CMK (cell line): Measurements from ENCODE around the gene SYNDIG1.

Experiments
- DNase-seq: peaks from one replicate; pipeline ENCODE4 v3.0.0-alpha.2; 2010; ENCODE audit warnings: low read depth

The SYNDIG1 gene

DNA sequence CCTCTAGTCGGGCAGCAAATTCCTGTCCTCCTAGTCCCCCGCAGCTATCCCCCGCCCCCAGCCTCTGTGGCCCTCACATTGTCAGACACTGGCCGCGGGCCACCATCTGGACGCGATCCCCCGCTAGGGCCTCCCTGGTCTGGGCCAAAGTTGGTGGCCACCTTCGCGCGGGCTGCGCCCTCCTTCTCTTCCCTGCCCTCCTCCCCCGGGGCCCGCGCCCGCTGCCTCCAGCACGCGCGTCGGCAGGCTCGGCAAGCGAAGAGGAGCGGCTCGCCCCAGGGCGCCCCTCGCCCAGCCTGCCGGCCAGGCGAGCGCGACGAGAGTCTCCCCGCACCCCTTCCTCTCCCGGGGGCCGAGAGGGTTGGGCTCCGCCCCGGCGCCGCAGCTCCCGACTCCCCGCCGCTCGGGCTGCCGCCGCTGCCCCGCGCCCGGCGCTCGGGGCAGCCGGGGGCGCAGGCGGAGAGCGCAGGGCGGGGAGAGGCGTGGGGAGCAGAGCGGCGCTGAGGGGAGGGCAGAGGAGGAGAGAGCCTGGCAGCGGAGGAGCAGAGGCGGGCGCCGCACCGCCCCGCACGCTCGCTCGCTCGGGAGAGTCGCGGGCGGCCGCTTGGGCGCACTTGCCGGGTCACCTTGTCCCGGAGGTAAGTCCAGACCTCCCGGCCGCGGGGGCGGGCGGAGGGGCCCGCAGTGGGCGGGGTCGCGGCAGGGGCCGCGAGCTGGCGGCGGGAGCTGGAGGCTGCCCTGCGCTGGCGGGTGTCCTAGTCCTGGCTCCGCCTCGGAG lies at the start of gene SYNDIG1:
SYNDIG1 (plus strand) TSS at position 514 of the 778 bp plus-strand sequence. CDS start 73,469 bp downstream, outside the sequence.
- no peak for DNase-seq

DNA sequence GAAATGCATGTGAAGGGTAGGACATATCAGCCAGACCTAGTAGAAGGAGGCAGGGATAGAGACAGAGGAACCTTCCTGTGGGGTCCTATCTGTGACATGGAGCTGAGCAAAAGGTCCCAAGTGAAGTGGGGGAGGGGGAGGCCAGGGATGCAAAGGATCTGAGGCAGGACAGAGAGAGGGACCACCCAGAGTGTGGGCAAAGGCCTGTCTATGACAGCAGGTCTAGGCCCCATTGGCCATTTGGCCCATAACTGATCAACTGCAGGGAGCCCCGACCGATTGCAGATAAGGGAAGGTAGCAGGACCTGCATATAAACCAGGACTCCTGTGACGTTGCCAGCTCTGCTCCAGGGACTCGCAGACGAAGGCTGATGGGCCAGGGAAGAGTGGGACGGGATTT lies 49.6 kb upstream of the SYNDIG1 start:
- DNase-seq: no peak

GRCh38 chr20:24420567-24420966 lies 48.9 kb upstream of the SYNDIG1 start:
- DNase-seq: no peak

GRCh38 chr20:24421071-24421470 lies 48.4 kb upstream of the SYNDIG1 start:
- DNase-seq: no peak

DNA sequence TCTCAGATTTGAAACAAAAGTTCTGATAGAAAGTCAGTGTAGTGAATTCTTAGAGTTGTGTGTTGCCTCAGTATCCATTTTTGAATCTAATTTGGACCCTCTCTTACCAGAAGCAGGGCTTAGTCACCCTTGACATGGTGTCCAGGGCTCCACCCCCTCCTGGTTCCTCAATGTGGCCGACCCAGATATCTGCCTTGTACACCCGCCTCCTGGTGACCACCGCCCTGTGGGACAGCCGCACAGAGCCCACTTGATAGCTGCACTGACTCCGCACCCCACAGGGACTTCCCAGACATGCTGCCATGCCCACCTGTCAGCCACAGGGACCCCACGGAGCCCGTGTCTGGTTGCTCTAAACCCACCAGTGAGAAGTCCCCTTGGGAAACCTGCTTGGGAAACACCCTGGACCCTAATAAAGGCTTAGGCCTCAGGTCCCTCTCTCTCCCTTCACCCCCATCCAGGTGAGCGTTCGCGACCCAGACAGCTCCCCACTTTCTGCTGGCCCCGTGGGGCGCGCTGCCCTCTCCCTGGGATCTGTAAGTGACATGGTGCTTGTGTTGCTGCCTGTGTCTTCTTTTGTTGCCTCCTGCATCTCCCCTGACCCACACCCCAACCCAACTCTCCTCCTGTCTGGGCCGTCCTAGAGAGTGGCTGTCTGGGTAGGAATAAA lies 47.2 kb upstream of the SYNDIG1 start:
- DNase-seq: no peak

DNA sequence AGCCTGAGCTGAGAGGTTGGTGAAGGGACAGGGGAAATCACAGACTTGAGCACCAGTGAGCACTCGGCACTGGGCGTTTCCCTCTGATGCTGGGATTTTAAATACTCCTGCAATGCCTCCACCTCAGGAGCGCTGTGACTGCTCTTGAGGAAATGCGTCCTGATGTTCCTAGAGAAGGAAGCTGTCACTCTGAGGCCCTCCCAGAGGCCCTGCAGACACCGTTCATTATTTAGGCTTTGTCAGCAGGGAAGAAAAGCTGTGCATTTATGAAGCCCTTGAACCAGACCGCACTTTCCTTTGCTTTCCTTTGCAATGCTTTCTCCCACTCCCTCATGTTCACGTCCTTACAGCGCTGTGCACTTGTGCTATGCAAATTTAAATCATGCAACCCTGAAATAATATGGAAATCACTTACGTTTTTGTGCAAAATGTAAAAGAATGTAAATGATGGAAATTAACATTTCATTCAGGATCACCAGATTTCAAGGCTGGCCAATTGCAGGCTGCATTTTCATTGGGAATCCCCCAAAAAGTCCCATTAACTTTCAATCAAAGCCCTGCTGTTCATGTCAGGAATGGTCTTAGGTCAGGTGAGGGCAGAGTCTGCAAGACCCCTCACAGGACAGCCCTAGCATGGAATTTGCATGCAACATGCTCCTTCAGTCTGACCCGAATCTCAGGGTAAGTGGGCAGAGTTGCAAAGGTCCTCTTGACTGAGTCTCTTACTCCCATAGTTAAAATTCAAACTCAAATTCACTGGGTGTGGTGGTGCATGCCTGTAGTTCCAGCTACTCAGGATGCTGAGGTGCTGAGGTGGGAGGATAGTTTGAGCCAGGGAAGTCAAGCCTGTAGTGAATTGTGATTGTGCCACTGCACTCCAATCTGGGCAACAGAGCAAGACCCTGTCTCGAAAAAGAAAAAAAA lies 45.8 kb upstream of the SYNDIG1 start:
- DNase-seq: no peak

DNA sequence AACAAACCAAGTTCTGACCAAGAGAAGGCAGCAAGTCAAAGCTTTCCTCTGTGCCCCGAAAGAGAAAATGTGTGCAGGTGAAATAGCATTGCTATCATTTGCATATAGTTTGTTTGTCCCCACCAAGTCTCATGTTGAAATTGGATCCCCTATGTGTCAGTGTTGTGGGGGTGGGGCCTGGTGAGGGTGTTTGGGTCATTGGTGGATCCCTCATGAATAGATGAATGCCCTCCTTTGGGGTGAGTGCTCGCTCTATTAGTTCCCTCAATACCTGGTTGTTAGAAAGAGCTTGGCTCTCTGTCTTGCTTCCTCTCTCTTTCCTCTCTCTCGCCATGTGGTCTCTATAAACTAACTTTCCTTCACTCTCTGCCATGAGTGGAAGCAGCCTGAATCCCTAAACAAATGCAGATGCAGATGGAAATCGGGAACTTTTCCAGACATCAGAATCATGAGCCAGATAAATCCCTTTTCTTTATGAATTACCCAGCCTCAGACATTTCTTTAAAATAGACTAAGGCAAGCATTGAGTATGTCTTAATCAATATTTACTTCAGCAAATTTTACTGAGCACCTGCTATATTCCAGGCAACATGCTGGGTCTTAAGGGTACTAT lies 43.8 kb upstream of the SYNDIG1 start:
- no peak for DNase-seq

- no peak for DNase-seq
Observed at GRCh38 chr20:24431279-24432045, 38.0 kb upstream of the SYNDIG1 start.

DNA sequence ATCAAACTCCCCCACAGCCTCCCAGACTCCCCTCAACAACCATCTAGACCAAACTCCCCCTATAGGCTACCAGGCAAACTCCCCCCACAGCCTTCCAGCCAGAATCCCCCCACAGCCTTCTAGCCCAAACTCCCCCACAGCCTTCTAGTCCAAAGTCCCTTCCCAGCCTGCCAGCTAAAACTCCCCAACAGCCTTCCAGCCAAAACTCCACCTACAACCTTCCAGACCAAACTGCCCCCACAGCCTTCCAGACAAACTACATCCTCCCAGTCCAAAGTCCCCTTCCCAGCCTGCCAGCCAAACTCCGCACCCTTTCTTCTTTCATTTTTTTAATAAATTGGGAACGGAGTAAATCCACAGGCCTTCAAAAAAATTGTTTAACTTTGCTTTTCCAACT lies 37.4 kb upstream of the SYNDIG1 start:
- no peak for DNase-seq

DNA sequence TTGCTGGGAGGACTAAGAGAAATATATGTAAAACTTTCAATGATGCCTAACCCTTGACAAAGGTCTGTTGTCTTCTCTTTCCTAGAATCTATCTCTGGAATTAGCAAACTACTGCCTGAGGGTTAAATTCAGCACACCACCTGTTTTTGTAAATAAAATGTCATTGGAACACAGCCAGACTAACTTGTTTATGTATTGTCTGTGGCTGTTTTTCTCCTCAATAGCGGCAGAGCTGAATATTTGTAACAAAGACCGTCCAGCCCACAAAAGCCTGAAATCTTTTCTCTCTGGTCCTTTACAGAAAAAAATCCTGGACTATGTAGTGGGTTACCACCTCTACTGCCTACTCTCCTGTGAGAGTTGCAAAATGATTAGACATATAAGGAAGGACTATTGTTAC lies 33.3 kb upstream of the SYNDIG1 start:
- DNase-seq: no peak

DNA sequence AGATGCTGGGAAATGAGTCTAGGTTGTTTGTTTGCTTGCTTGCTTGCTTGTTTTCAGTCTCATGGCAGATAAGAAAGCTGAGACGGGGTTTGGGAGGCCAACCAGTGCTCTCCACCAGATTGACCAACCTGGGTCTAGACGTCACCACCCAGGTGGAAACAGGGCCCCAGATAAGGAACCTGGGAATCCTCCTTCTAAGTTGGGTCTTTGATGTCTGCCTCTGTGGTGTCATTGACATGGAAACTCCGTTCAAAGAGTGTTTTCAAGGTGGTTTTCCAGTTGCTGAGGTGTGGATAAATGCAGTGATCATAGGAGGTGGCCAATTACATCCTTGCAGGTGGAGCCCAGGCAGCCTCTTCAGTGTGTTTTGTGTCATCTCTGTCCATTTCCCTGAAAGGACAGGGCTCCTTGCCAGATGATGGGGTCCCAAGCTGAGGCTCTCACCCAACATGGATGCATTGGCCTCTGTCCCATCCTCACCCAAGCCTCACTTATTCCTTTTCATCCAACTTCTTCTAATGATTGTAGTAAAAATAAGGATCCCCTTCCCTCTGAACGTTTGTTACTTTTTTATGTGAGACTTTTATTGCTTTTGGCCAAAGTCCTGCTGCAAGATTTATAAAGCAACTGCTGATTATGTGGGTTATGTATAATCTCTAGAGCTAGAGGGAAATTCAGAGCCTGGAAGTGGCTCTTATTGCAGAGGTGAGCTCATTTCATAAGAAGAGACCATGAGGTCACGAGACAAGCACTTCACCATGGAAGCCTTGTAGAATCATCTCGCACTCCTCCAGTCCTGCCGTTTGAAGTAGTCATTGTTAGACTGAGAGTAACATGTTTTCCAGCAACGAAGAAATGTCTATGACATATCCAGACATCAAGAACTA lies 32.0 kb upstream of the SYNDIG1 start:
- no peak for DNase-seq

GRCh38 chr20:24438331-24438730 lies 31.1 kb upstream of the SYNDIG1 start:
- no peak for DNase-seq

DNA sequence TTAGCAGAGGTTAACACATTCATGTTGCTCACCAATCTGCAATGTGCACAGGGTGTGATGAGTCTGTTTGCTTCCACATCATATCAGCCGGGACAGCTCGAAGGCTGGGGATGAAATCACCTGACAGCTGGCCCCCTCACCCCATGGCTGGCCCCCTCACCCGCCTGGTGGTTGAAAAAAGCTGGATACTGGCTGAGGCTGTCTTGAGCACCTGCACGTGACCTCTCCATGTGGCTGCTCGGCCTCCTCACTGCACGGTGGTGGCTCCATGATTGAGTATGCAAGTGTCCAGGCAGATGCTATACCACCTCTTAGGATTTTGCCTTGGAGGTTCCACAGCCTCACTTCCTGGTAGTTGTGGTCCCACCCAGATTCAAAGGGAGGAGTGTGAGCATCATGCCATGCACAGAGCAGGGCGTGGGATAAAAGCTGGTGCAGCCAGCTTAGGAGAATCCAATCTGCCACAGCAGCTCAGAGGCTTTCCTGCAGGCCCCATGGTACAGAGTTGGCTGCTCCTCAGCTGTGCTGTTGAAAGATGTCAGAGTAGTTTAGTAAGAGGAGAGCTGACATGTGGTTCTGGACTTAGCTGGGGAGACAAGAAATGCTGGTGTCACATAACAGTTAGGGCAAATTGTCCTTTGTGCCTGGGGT lies 29.6 kb upstream of the SYNDIG1 start:
- DNase-seq: no peak

DNA sequence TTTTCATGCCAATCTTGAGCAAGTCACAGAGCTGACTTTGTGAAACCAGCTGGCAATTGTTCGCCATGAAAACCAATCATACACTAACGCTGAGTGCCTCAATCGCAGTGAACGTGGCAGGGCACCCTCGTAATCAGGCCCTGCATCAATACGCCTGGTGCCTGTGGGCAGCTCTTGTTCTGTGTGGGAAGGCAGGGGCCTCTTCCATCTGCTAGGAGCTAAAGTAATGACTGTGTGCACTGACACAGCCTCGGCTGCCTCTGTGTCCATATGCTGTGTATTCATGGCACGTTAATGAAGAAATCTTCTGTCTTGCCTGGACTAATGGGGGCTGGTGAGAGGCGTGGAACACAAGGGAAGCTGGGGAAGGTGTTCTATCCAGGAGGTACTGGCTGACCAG lies 27.8 kb upstream of the SYNDIG1 start:
- no peak for DNase-seq

DNA sequence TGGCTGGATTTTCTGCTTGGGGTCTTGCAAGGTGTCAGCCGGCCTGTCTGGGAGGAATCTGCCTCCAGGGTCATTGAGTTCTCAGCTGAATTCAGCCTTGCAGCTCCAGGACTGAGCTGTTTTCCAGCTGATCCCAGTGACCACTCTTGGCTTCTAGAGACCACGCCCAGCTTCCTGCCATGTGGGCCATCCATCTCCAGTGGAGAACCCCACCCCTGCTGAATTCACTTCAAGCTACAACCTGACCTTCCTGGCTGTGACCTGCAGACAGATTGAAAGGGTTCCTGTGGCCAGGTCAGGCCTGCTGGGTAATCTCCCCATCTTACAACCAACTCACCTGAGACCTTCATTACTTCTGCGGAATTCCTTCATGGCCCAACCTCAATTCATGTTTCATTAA lies 26.5 kb upstream of the SYNDIG1 start:
- no peak for DNase-seq

DNA sequence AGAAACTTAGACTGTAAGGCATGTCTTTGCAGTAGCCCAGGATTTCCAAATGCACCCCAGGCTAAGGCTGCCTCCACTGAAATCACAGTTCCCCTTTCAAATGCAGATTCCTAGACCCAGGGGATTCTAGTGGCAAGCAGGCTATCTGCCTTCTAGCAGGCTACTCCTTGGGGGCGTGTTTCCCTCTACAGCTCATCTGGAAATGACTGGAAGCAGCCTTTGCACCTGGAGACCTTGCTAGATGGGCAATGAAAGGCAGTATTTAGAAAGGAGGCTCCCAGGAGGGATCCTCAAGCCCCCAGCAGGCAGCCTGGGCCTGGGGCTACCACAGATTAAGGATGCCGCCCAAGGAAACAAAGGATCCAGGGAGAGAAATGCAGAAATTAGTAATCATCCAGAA lies 26.0 kb upstream of the SYNDIG1 start:
- no peak for DNase-seq

DNA sequence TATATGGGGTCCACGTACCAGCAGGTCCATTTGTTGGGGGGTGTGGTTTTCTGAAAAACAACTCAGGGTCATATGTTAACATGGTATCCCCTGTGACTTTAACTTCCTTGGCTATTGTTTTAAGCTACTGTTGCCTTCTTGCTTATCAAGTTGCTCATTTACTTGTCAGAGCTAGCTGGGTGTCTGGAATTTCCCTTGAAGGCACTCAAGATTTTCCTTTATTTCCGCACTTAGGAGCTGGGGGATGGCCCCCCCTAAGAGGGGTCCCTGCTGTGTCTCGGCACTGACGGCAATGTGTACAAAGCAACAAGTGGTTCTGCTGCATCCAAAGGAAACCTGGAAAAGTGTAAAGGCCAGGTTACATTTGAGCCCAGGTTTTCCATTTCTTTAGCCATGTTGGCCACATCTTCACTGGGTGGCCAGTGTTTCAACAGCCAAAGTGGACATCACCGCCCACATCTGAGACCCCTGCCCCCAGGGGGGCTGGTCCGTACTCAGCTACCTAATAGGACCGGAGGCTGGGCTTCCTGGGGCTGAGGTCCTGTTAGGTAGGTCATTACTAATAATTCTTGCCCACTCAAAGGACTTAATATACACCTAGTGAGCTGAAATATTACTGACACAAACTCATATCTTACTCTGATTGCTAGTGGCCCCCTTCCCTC lies 24.8 kb upstream of the SYNDIG1 start:
- no peak for DNase-seq

GRCh38 chr20:24445510-24446170 lies 23.8 kb upstream of the SYNDIG1 start:
- no peak for DNase-seq

- no peak for DNase-seq
Observed at GRCh38 chr20:24446811-24447210, 22.6 kb upstream of the SYNDIG1 start.
